ENCODE results near the gene TAF5.

DNA sequence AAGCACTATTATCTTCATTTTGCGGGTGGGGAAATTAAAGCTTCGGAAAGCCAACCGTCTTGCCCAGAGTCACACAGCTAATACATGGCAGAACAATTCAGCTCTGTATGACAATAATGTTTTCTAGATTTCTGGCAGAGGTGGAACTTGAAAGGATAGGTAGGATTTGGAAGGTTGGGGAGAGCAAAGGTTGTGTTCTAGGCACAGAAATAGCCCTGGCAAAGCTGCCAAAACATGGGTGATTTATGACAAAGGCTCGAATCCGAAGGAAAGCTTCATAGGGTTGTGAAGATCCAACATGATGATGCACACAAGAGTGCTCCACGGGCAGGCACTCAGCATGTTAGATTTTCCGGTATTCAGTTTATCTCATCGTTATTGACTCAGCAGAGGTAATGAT is 47.8 kb downstream of the TAF5 start:
- TF ChIP-seq CTCF (IDR thresholded peaks at IDR 0.05 in 2 of 3, conservative IDR thresholded peaks at IDR 0.05 in 1 of 3; ENCODE audit: control insufficient read depth in 2 of 3, extremely low read depth in 1 of 3, insufficient read depth in 1 of 3, low read depth in 3 of 3, low read length in 3 of 3): no peak
- no peak for TF ChIP-seq JUND (IDR thresholded peaks at IDR 0.05; ENCODE audit: low read depth, low read length)
- no peak for TF ChIP-seq SP1 (IDR thresholded peaks at IDR 0.05; ENCODE audit: low read depth, low read length)
- TF ChIP-seq POLR2AphosphoS5 (IDR thresholded peaks at IDR 0.05; ENCODE audit: low read length): no peak
- no peak for TF ChIP-seq NFIC (IDR thresholded peaks at IDR 0.05; ENCODE audit: low read depth, low read length)
- TF ChIP-seq ZNF274 (IDR thresholded peaks at IDR 0.05; ENCODE audit: insufficient read depth, insufficient read length): no peak
- no peak for TF ChIP-seq CREM (IDR thresholded peaks at IDR 0.05; ENCODE audit: low read depth)
- no peak for TF ChIP-seq POLR2A (IDR thresholded peaks at IDR 0.05; ENCODE audit: low read depth, low read length)
- no peak for TF ChIP-seq BMI1 (IDR thresholded peaks at IDR 0.05; ENCODE audit: borderline replicate concordance)
- TF ChIP-seq PML (IDR thresholded peaks at IDR 0.05; ENCODE audit: low read length): no peak
